ENCODE data around the gene TEDC1.

DNA sequence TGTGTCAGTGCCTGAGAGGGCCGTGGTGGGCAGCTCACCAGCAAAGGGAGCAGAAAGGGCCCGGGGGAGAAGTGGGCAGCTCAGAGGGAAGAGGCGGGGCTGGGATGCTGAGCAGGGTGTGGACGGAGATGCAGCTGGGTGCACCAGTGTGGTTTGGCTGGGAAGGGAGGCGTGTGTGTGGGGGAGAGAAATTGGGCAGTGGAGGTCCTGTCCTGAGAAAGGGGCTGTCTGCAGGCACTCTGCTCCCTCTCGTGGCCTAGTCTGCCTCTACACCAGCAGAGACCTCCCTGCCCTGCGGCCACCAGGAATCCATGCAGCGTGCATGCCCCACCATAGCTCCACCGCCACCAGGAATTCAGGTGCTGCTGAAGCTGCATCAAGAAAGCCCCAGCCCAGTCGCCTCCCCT, 41.7 kb downstream of the TEDC1 start:
- TF ChIP-seq, protein P1, sequence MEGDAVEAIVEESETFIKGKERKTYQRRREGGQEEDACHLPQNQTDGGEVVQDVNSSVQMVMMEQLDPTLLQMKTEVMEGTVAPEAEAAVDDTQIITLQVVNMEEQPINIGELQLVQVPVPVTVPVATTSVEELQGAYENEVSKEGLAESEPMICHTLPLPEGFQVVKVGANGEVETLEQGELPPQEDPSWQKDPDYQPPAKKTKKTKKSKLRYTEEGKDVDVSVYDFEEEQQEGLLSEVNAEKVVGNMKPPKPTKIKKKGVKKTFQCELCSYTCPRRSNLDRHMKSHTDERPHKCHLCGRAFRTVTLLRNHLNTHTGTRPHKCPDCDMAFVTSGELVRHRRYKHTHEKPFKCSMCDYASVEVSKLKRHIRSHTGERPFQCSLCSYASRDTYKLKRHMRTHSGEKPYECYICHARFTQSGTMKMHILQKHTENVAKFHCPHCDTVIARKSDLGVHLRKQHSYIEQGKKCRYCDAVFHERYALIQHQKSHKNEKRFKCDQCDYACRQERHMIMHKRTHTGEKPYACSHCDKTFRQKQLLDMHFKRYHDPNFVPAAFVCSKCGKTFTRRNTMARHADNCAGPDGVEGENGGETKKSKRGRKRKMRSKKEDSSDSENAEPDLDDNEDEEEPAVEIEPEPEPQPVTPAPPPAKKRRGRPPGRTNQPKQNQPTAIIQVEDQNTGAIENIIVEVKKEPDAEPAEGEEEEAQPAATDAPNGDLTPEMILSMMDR (IDR thresholded peaks at IDR 0.05): no peak
- TF ChIP-seq POLR2A (IDR thresholded peaks at IDR 0.05): no peak
